GM06990 (cell line): ENCODE results near the gene ADGRA1.

Experiments
- DNase-seq: peaks from one replicate; pipeline ENCODE4 v3.0.0-alpha.2; 2011; ENCODE audit not compliant: insufficient read length; ENCODE audit errors: extremely low read depth
- H3K27me3 ChIP-seq: replicated peaks from 2 replicates; pipeline ENCODE4 v1.6.0; 2011; ENCODE audit warnings: low read length; ENCODE audit not compliant: control insufficient read depth, insufficient read depth
- H3K36me3 ChIP-seq: 2 replicates; pipeline ENCODE4 v1.5.1; 2011; ENCODE audit warnings: low read length; ENCODE audit not compliant: control insufficient read depth, insufficient read depth
- H3K4me3 ChIP-seq: replicated peaks from 2 replicates; pipeline ENCODE4 v1.5.1; 2011; ENCODE audit warnings: low read depth, mild to moderate bottlenecking, control low read depth, low read length
- TF ChIP-seq, protein P1 (sequence below): IDR thresholded peaks from 2 replicates; pipeline ENCODE4 v1.5.1; 2011; ENCODE audit warnings: low read length, control low read depth, mild to moderate bottlenecking, inconsistent platforms; ENCODE audit not compliant: insufficient read depth, poor library complexity, severe bottlenecking

Gene ADGRA1

DNA sequence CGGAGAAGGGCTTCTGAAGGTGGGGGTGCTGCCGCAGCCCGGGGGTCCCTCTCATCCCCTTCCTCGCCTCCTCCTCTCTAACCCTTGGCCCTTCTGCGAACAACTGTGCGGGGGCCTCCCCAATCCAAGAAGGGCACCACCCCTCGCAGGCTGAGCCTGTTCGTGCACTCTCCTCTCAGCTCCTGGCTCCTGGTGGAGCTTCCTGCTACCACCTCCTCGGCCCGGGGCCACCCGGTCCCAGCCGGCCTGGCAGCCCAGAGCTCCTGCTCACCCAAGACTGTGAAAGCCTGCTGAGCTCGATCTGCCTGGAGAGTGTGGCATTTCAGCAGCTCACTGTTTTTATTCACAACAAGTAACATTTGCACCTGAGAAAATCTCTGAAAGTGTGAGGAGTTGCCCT, 2.4 kb downstream of the ADGRA1 start:
- TF ChIP-seq, protein P1, sequence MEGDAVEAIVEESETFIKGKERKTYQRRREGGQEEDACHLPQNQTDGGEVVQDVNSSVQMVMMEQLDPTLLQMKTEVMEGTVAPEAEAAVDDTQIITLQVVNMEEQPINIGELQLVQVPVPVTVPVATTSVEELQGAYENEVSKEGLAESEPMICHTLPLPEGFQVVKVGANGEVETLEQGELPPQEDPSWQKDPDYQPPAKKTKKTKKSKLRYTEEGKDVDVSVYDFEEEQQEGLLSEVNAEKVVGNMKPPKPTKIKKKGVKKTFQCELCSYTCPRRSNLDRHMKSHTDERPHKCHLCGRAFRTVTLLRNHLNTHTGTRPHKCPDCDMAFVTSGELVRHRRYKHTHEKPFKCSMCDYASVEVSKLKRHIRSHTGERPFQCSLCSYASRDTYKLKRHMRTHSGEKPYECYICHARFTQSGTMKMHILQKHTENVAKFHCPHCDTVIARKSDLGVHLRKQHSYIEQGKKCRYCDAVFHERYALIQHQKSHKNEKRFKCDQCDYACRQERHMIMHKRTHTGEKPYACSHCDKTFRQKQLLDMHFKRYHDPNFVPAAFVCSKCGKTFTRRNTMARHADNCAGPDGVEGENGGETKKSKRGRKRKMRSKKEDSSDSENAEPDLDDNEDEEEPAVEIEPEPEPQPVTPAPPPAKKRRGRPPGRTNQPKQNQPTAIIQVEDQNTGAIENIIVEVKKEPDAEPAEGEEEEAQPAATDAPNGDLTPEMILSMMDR, result no peak
- Histone ChIP-seq H3K27me3 (no peaks in the 10 kb centered on the region; the same call in 1 of the 2 replicates), H3K36me3 (no peaks in the 10 kb centered on the region), H3K4me3 (no peak overlapping the region)
- no peak for DNase-seq

DNA sequence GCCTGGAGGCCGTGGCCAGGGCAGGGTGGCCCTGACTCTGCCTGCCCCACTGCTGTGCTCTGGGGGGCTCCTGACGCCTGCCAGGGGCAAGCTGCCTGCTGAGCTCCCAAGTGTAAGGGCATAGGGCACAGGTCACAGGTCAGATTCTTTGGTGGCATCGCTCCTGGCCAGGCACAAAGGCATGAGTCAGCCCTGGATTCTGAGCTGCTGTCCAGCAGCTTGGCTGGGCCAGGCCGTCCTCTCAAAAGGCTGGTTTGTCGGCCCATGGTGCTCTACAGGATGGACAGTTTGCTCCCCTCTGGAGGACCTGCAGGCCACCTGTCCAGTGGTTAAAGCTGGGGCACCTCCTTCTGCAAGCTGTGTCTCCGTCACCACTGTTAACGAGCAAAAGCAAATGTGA, 2.9 kb downstream of the ADGRA1 start:
- Histone ChIP-seq H3K4me3 (no peak overlapping the region), H3K36me3 (no peaks in the 10 kb centered on the region), H3K27me3 (no peaks in the 10 kb centered on the region; the same call in 1 of the 2 replicates)
- TF ChIP-seq, protein P1, result no peak
- no peak for DNase-seq

DNA sequence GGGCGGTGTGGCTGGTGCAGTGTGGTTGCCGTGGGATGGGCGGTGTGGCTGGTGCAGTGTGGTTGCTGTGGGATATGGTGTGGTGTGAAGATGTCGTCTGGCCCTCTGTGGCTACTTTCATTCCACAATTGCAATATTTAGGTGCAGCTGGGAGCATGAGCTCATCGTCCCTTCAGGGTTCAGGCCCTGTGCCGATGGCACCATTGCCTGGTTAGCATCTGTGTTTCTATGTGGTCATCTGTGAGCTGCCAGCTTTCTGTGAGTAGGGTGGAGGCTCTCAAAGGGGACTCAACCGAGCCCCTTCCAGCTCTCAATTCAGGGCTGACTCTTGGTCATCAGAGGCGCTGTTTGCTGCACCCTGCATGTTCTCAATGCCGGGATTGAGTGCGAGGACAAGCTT, 3.6 kb downstream of the ADGRA1 start:
- no peak for DNase-seq
- Histone ChIP-seq H3K27me3 (no peaks in the 10 kb centered on the region; the same call in 1 of the 2 replicates), H3K36me3 (no peaks in the 10 kb centered on the region), H3K4me3 (no peak overlapping the region)
- TF ChIP-seq, protein P1, result no peak

DNA sequence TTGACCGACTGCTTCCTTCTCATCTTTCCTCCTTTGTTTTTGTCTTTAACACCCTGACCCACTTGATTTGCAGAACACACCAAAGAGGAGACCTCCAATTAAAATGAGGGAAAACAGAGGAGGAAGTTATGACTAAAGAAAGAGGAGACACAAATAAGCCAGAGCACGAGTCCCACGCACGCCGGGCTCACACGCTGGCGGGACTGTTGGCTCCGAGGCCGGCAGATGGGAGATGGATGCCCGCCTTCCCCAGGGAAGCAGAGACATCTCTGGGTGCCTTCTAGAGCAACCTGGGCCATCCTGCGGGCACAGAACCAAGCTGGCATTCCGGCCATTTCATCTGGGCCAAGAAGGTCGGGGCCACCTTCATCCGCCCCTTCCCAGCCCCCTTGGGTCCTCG, 5.6 kb downstream of the ADGRA1 start:
- TF ChIP-seq, protein P1, result no peak
- no peak for DNase-seq
- no peaks in the 10 kb centered on the region; the same call in 1 of the 2 replicates for H3K27me3 ChIP-seq

DNA sequence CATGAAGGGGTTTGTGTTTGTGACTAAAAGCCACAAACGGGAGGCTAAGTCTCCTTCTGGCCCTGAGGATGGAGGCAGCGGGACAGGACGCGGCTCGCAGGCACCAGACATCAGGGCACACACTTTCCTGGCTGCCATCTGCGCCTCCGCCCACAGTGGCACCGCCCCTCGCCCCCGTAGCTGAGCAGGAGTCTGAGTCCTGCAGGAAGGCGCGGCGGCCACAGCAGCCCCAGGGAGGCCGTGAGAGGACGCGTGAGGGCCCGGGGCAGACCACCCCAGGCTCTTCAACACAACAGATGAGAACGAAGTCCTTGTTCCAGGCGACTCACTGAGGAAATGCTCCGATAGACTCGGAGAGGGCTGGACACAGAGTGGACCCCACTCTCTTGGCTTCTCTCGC, 6.6 kb downstream of the ADGRA1 start:
- H3K27me3 ChIP-seq, result no peaks in the 10 kb centered on the region; the same call in 1 of the 2 replicates
- no peaks in the 10 kb centered on the region for H3K36me3 ChIP-seq
- TF ChIP-seq, protein P1, result no peak
- no peak overlapping the region for H3K4me3 ChIP-seq
- DNase-seq, result no peak

More for the DNA sequence above, 5.6 kb downstream of the ADGRA1 start:
- Histone ChIP-seq H3K4me3 (no peak overlapping the region), H3K36me3 (no peaks in the 10 kb centered on the region)

DNA sequence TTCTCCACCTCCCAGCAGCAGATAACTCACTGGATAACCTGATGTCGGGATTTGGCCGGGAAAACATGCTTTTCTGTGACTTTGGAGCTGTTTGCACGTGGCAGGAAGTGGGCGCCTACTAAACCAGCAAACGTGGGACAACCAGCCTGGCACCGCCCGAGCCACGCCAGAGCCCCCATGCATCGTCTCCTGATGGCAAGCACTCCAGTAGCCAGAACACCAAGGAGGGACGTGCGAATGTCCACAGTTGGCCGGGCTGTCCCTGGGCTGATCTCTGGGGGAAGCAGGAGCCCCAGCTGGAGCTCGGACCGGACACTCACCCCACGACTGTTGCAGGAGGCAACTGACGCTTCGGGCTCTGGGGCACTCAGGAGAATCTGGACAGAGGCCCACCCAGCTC, 7.1 kb downstream of the ADGRA1 start:
- no peak for DNase-seq
- Histone ChIP-seq H3K36me3 (no peaks in the 10 kb centered on the region), H3K4me3 (no peak overlapping the region), H3K27me3 (no peaks in the 10 kb centered on the region; the same call in 1 of the 2 replicates)
- TF ChIP-seq, protein P1, result no peak
